WI38 (cell line): ENCODE results near the gene CLEC3B.

Source experiments
- H3K4me3 ChIP-seq: 2 replicates; pipeline ENCODE4 v1.5.1; 2011; ENCODE audit warnings: low read depth, mild to moderate bottlenecking, control low read depth, low read length
- TF ChIP-seq, protein P1 (sequence below): IDR thresholded peaks from 2 replicates; pipeline ENCODE4 v1.5.1; 2012; ENCODE audit warnings: low read depth, mild to moderate bottlenecking, control low read depth, low read length

Gene CLEC3B

DNA sequence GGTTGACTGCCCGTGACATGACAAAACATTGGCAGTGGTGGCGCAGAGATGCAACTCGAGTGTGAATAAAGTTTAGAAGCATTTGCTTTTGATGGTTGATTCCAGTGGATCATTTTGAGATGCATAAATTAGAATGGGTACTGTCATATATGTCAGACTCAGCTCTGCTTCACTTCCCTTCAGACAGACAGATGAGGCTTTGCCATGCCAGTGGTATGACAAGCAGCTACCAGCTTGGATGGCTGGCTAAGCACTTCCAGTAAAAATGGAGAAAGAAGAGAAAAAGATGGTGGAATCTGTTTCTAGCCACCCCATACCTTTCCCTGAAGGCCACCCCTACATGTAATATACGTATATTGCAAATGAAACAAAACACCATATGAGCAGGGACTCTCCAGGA is 13.5 kb upstream of the CLEC3B start:
- H3K4me3 ChIP-seq, result no peak overlapping the region
- TF ChIP-seq, protein P1, sequence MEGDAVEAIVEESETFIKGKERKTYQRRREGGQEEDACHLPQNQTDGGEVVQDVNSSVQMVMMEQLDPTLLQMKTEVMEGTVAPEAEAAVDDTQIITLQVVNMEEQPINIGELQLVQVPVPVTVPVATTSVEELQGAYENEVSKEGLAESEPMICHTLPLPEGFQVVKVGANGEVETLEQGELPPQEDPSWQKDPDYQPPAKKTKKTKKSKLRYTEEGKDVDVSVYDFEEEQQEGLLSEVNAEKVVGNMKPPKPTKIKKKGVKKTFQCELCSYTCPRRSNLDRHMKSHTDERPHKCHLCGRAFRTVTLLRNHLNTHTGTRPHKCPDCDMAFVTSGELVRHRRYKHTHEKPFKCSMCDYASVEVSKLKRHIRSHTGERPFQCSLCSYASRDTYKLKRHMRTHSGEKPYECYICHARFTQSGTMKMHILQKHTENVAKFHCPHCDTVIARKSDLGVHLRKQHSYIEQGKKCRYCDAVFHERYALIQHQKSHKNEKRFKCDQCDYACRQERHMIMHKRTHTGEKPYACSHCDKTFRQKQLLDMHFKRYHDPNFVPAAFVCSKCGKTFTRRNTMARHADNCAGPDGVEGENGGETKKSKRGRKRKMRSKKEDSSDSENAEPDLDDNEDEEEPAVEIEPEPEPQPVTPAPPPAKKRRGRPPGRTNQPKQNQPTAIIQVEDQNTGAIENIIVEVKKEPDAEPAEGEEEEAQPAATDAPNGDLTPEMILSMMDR, result no peak

DNA sequence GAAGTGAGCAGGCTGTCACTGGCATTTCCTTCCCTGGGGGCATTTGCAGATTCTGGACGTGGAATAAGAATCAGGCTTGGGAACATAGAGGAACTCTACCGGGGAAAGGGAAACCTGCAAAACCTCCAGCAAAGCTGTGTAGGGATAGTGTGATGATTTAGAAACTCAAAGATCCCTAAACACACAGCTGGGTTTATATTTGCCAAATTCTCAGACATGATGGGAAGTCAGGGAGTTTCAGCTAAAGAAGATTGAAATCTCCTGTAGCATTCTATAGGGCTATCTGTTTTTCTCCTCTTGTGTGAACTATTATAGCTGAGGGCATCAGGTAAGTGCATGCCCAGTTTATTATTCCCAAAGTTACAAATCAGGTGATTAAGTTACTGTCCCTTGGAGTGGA is 9.2 kb upstream of the CLEC3B start:
- H3K4me3 ChIP-seq, result no peak overlapping the region
- TF ChIP-seq, protein P1, result no peak

DNA sequence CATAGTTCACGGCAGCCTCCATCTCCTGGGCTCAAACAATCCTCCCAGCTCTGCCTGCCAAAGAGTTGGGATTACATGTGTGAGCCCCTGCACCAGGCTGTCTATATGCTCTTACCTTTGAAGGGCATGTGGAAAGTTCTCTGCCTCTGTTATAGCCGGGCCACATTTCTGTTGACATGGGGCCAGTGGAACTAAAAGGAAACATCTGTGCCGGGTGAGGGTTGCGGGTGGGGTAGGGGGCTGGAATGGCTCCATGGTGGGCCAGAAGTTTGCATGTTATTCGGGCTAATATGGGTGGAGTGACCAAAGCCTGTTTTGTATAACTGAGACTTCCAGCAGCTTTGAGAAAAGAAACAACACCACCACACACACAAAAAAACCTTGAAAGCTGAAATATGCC is 8.3 kb upstream of the CLEC3B start:
- H3K4me3 ChIP-seq, result no peak overlapping the region
- TF ChIP-seq, protein P1, result no peak

DNA sequence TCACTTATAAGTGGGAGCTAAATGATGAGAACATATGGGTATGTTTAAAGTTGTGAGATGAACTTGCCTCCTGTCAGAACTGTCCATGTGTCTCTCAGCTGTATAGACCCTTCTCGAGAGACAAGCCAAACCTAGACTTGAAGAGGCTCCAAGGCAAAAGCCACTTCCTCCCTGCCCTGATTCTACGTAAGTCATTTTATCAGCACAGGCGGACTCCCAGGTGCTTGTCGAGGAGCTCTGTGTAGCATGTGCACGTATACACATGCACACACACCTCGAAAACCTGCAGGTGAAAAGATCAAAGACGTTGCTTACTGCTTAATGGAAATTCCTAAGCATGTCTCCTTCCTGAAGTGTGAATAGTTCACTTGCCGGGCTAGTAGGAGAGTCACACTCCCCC is 5.6 kb upstream of the CLEC3B start:
- H3K4me3 ChIP-seq, result no peak overlapping the region
- TF ChIP-seq, protein P1, result no peak

DNA sequence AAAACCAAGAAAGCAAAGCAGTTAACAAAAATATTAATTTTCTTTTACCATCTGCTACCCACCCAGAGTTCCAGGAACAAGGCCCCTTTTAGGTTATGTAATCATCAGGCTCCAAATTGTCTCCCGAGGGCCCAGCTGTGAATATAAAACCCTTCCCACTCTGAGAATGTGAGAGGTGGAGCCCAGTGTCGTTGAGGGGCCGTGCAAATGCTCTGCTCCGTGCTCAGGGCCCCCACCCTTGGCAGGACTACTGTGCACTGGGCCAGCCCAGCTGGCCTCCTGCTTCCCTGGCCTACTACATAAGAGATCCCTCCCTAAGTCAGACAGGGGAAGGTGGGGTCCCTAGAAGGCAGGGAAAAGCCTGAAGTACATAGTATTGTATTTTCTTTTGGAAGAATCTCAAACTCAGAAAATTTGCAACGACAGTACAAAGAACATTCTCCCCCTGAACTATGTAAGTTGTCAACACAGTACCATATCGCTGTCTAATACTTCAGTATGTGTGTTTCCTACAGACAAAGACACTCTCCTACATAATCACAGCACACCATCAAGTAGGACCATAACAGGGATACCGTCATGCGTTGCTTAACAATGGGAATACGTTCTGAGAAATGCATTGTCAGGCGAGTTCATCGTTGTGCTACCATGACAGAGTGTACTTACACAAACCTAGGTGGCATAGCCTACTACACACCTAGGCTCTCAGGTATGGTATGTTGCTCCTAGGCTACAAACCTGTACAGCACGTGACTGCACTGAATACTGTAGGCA is 4.4 kb upstream of the CLEC3B start:
- TF ChIP-seq, protein P1, result no peak
- H3K4me3 ChIP-seq, result no peak overlapping the region

DNA sequence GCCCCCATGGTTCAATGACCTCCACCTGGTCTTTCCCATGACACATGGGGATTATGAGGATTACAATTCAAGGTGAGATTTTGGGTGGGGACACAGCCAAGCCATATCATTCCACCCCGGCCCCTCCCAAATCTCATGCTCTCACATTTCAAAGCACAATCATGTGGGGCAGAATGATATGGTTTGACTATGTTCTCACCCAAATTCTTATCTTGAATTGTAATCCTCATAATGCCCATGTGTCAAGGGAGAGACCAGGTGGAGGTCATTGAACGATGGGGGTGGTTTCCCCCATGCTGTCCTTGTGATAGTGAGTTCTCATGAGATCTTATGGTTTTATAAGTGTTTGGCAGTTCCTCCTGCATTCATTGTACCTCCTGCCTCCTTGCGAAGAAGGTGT is 2.4 kb upstream of the CLEC3B start:
- no peak overlapping the region for H3K4me3 ChIP-seq
- TF ChIP-seq, protein P1, result no peak

DNA sequence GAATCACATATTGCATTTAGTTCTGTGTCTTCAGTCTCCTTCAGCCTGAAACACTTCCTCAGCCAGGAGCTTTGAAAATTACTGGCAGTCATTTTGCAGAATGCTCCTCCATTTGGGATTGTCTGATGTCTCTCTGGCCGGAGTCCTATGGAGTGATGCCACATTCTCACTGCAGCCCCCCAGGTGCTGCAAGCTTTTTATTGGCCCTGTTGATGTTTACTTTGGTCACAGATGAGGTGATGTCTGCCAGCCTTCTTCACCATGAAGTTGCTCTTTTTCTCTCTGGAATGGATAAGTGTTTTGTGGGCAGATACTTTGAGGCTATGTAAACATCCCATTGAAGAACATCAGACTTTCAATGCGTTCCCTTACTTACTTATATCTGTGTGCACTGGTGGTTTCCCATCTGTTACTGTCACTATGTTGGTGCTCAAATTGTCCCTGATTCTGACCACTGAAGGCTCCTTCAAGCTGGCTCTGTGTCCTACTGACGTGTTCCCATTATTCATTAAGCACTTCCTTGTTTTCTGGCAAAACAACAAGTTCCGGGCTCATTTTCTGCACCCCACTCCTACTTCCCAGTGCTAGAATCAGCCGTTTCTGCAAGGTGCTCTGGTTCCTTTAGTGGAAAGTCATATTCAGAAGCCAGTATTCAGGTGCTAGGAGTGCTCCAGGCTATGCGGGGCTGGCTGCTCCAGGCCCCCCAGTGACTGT is 1.4 kb upstream of the CLEC3B start:
- TF ChIP-seq, protein P1, result no peak

More for the DNA sequence above, 1.4 kb upstream of the CLEC3B start:
- no peak overlapping the region for H3K4me3 ChIP-seq
